Keratinocyte (primary cell): ENCODE results near the gene SRGAP3.

ENCODE experiments used
- CTCF ChIP-seq, 3 experiments: IDR thresholded peaks in 1 of 3; conservative IDR thresholded peaks in 1 of 3; optimal IDR thresholded peaks in 1 of 3; 2 replicates in 2 of 3; 3 replicates in 1 of 3; pipeline versions ENCODE3 to v1.5.1; 2011; ENCODE audit warnings: low read length in 3 of 3, mild to moderate bottlenecking in 3 of 3, moderate library complexity in 2 of 3, control low read depth in 1 of 3, inconsistent platforms in 1 of 3; ENCODE audit not compliant: insufficient read depth in 2 of 3; ENCODE audit errors: extremely low read depth in 1 of 3
- EZH2 ChIP-seq: IDR thresholded peaks from one replicate; pipeline ENCODE4 v1.6.1; 2012; ENCODE audit warnings: inconsistent platforms, mild to moderate bottlenecking, low read length, moderate library complexity

DNA sequence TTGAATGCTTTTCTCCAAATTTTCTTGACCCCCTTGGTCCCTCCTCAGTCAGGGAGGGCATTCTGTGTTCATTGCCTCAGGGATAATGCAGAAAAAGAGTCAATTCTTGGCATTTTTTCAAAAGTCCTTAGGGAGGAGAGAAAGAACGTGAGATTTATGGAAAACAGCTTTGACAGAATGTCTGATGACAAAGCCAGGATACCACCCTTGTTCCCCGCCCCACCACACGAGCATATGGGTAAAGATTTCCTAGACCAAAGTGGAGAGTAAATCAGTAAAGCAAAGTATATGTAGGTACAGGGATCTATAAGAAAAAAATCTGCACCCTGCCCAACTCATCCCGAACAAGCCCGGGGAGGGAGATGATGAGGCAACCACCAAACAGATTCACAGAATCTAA, 11.2 kb downstream of the SRGAP3 start:
- no peak for TF ChIP-seq EZH2
- no peak for TF ChIP-seq CTCF (optimal IDR thresholded peaks at IDR 0.05 in 1 of 3, IDR thresholded peaks at IDR 0.05 in 1 of 3, conservative IDR thresholded peaks at IDR 0.05 in 1 of 3; ENCODE audit: extremely low read depth in 1 of 3, insufficient read depth in 2 of 3, low read length in 3 of 3)
